ENCODE results near the gene FGGY.
A peak's percentile ranks its signal among the peaks of the same experiment; 100 is the strongest.

FGGY gene

DNA sequence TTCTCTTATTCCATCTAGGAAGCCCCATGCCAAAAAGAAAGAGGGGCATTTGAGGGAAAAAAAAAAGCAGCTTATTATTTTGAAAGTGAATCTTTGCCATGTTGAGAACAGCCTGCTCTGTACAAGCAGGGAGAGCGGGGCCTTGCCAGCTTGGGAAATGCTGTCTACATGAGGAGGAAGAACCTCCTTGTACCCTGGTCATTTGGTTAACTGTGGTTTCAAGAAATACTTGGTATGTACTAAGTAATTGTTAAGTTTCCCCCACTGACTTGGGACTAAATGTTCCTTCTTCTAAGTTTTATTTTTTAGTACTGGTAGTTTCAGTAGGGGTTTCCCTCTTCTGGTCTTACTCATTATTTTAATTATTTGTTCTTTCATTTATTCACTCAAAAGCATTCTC is 373.8 kb downstream of the FGGY start:
- DNase-seq = no peak

DNA sequence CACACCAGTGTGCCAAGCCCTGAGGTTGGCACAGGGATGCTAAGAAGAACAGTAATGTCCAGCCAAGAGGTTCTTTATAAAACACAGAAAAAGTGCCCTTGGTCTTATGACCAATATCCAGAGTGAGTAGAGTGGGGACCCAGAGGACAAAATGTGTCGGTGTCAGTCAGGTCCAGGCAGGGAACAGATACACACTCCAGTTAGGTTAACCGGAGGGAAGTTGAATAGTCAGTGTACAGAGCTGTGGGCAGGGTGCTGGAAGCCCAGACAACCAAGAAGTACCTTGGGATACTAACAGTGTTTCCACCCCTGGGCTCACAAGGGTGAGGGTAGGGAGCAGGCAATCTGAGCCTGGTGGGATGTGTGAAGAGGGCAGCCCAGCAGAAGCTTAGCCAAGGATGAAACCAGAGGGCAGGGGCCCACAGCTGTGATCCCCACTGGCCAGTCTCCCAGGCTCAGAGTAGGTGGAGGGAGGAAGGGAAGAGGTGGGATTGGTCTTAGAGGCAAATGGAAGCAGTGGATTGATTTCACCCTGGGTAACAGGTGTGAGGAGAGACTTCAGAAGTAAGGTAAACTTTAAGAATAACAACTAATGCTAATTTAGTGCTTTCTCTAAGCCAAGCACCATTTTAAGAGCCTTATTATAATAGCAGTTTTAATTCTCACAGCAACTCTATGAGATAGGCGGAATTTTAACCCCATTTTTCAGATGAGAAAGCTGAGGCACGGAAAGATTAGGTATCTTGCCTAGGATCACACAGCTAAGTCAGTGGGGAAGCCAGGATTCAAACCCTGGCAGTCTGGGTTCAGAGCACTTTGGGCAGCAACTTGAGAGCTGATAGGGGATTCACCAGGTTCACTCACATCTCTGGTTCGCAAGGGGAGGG is 374.4 kb downstream of the FGGY start:
- no peak for DNase-seq

DNA sequence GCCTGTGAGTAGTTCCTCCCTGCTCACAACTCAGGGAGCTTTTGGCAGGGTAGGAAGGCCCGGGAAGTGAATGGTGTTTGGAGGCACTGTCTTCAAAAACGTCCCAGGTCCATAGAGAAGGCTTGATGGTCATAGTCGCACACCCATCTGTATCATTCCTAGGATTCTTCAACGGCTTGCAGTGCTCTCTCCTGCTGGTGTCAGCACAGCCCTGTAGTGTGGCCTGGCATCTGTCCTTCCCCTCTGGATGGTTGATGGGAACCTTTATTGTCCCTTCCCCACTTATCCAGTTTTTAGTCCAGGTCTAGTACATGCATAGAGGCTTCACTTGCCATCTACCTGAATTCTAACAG is 375.0 kb downstream of the FGGY start:
- no peak for DNase-seq

DNA sequence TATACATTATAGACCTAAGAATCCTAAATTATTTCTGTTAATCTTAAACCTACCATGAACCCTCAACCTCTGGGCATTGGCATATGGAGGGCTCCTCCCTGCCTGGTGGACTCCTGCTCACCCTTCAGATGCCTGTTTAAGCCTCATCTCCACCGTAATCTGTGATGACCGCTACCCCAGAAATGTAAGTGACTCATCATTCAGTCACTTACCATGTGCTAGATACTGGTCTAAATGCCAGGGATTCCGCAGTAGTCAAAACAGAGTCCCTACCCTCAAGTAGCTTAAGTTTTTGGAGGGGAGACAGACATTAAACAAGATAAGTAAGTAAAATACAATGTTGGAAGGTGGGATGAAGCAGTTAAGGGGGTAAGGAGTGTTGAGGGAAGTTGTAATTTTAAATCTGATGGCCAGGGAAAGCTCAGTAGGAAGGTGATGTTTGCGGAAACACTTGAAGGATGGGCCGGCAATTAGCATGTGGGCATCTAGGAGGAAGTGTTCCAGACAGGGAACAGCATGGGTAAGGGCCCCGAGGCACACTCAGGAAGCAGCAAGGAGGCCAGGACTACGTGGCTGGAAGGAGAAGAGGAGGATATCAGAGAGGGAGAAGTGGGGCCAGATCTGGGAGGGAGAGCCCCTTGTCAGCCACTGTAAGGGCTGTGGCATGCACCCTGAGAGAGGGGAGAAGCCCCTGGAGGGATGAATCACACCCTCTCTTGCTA is 376.1 kb downstream of the FGGY start:
- no peak for DNase-seq

DNA sequence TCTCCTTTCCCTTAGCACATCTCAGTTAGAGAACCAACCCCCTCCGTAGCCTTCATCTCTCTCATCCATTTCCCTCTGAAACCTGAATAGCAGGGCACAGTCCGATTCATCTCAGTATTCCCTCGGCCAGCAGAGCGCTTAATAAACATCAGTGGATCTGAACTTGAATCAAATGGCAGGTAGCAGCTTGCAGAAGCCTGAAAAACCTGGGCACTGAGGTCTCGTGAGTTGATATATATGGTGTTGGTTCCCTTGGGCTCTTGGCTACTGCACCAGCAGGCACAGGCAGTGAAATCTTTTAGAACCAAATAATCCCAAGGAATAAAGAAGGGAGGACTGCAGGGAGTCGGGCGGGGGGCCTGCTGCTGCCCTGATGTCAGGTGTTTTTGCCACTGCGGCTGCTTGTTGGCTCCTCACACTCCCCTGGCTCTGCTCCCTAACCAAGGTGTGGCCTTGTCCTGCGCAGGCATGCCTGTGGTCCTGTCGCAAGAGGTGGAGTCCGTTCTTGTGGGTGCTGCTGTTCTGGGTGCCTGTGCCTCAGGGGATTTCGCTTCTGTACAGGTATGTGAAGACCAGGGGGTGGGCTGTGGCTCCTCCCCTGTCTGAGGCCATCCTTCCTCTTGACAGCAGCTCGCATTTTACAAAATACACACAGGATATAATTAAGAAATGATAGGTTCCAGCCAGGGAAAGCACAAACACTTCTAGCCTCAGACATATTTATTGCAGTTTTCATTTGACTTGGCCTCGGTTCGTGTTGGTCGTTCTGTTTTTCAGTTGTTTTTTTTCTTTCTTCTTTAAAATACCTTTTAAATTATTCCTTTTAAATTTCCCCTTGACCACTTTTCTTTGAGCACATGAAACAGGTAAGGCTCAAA is 376.9 kb downstream of the FGGY start:
- no peak for DNase-seq

DNA sequence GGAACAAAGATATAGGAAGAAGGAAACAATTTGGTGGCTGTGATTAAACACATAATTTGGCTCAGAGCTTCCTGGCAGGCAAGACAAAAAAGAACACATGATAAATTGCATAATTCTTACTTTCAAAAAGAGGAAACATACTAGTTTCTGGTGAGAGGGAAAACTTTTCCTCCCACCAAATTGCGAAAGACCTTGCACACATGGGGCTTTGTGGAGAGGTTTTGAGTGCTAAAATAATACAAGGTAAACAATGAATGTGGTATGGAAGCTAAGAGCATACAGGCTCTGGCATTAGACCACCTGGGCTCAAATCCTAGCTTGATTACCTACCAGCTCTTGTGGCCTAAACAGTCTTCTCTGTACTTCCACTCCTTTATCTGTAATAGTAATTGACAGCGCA is 377.7 kb downstream of the FGGY start:
- no peak for DNase-seq

DNA sequence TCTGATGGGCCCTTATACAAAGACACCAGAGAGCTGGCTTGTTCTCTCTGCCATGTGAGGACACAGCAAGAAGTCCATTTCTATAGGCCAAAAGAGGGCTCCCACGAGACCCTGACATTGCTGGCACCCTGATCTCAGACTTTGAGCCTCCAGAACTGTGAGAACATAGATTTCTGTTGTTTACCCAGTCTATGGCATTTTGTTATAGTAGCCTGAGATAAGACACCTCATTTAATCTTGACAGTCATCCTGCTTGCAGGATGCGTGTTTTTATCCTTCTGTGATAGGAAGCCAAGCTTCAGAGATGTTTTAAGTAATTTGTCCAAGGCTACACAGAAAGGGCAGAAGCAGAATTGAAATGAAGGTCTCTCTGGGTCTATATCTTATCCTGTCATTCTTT is 379.0 kb downstream of the FGGY start:
- no peak for DNase-seq

DNA sequence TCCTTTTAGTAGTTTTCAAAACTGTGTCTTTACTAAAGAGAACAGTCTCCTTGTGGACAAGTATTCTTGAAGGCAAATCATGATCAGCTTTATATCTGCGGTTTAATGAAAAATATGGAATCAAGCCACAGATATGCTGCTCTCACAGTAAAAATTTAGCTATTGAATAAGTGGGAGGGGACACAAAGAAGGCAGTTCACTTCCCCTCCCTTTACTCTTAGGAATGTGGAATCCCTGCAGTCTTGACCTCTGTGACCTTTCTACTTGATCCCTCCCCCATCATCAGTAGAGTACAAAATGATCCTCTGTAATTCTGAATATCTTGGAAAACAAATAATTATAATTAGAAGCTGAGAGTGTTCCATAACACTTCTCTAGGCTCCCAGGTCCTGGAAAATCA is 381.1 kb downstream of the FGGY start:
- DNase-seq = no peak

DNA sequence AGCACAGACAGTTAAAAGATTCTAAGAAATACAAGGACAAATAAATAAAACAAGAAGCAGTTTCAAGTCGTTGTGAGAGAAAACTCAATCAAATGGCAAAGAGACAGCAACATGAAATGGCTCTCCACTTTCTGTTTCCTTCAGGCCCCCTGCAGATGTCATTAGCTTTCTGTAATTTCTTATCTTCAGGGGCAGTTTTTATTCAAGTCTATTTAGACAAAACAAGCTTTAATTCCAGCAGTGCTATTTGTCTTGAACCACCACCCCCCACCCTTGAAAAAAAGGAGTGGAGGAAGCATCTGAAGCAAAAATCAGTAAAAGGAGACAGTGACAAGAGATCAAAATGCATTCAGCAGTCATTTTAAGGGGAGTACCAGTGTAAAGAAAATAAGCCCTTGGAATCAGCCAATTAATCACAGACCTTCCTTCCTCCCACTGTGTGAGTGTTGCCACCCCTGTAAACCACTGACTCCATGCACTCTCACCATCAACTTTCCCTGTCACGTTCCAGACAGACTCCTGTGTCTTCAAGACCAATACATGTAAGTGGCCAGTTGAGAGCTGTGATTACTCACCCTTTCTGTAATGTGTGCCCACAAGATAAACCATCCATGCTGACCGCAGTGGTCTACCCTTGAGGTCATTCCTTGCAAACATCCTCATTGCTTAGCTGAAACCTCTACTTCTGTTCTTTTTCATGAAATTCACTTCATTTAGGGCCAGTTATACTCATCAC is 381.8 kb downstream of the FGGY start:
- DNase-seq = no peak

DNA sequence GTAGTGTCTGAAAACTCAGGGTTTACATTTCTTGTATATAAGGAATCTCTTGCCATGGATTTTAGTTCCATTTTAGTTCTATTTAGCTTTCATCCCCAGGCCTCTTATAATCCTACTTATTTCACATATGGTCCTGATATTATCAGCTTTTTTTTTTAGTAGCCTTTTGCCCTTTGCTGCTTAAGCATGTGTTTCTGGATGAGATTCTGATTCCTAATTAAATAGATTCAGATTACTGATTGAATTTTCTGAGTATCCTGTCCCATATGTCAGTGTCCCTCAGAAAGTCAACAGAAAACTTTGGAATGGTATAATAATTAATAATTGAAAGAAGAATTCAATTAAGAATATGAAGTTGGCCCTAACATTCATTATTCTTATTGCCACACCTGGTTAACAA is 383.1 kb downstream of the FGGY start:
- no peak for DNase-seq

DNA sequence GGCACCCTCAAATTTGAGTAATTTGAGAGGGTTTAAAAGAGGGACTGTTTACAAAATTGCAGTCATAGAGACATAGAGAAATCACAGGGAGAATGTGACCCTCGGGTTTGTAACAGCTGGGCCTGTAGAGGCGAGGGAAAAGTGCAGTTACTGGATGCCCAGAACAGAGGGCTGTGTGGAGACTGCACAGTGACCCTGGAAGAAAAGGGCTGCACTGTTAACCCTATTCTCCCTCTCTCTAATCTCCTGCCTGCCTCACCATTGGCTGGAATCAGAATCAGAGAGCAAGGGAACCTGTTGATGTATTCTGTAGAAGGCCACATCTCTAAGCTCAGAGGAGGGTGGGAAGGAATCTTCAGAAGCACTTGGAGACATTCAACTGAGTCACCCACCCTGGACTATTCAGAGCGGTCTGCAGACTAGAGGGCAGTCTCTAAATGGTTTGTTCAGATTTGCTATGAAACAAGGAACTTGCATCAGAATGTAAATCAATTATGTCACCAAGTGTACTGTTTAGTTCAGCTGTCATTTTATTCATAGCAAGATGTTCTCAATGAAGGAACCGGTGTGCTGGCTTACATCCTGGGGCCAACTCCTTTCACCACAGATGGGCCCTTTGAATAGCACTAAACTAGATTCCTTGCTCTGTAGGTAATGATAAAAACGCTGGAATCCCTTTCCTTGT is 385.6 kb downstream of the FGGY start:
- DNase-seq = no peak

DNA sequence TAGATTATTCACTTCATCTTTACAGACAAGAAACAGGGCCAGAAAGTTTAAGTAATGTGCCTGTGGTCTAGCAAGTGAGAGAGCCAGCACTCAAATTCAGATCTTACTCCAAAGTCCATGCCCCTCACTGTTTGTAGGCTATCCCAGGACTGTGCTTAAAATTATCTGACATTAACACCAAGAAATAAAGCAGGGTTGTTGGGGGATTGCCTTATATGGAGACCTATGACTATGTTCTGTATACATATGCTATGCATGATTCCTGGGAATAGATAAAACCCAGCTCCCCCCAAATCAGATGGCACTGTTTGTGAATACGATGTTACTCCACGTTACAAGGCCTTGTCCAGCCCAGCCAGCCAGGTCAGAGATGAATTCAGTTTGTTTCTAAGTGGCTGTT is 386.3 kb downstream of the FGGY start:
- DNase-seq = no peak

DNA sequence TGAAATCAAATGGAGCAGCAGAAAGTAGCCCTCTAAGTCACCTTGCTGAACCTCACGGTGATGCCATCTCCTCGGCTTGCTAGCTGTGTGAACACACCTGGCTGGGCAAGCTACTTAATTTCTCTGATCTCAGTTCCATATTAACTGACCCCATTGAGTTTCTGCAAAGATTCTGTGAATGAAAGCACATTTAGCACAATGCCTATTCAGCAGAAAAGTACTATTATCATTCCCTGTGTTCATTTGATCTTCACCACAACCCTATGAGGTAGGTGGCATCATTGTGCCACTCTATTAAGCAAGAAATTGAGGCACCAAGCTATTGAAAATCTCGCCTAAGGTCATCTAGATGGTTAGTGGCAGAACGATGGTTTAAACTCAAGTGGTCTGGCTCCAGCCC is 387.8 kb downstream of the FGGY start:
- no peak for DNase-seq

DNA sequence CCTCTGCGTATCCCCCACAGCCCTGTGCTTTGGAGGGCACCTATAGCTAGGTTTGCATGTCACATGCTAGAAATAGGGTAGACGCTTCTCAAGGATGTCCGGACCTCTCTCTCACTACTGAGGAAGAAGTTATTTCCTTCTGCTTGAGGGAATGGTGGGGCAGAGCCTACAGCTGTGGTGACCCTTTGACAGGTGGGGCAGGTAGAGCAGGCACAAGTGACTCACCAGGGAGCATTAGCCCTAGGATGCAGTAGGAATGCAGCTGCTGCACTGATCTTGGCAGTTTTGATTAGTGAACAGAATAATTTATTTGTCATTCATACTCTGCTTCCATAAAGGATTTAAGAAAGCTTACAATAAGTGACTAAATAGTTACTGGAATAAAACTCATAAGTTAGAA is 388.2 kb downstream of the FGGY start:
- DNase-seq = no peak

DNA sequence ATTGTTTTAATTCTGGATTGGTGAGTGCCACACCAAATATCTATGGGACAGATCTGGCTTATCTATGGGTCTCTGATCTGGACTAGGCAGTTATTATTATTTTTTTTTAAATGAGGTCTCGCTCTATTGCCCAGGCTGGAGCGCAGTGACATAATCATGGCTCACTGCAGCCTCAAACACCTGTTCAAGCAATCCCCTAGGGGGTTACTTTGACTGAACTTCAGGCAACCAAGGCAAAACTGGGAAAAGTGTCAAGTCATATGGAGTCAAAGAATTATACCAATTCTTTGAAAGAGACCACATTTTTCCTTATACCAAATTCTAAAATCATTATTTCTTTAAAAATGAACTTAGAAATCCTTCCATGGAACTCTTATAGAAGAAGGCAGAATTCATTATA is 388.8 kb downstream of the FGGY start:
- peak; percentile 91 for DNase-seq

DNA sequence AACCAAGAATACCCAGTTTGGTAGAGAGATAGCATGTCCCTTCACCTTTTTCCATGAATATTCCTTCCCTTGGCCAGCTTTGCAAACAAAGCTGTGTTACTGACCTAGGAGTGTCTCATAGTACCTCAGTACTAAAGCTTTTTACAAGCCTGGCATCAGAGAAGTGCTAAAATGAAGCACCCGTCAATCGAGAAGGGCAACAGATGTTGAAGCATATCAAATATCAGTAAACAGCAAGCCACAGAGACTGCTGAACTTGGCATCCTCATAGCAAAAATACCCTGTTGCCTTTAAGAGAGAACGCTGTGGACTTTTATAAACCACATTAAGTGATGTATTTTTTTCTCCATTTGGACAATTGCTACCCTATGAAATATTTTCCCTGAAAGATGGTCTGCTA is 389.3 kb downstream of the FGGY start:
- peak; percentile 98 for DNase-seq

DNA sequence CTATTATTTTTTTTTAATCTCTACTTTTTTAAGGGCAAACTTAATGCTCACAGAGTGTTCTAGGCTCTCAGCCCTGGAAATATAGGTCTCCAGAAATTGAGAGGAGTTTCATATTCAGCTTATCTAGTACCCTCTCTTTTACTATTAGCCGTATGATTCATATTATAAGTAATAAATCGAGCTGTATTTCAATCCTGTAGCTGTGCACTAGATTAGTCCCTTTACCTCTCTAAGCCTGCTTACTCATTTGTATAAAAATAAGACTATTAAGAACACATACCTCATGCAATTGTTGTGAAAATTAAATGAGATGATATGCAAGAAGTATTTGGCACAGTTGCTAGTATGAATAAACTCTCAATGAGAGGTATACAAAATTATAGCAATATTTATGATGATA is 389.7 kb downstream of the FGGY start:
- peak; percentile 90 for DNase-seq

DNA sequence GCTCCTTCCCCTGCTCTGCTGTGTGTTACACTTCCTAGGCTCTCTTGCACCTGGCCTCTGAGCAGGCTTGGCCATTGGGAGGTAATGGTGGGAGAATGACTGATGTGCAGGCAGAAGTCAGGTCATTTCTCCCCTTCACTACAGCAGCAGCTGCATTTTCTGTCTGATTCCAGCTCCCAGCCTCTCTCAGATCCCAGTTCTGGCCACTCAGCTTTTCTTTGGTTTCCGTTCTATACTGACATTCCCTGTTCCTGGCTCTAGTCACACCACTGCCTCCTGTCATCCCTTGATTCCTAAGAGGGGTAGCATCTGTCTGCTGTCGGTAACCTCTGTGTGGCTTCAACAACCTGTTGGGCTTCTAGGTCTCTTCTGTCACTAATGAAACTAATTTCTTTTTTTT is 390.2 kb downstream of the FGGY start:
- DNase-seq = peak; percentile 93

DNA sequence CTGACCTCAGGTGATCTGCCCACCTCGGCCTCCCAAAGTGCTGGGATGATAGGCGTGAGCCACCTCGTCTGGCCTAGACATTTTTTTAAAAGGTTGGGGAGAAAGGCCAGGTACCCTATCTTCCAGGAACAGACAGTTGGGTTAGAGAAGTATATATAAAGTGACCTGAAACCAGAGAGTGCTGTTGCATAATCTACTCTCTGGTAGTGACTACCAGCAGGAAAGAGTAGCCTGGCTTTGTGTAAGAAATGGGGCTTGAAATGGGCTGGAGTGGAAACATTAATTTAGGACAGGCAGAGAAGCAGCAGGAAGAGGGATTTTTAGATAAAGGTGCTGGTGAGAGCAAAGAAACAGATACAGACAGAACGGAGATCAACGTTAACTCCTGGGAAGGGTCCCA is 392.1 kb downstream of the FGGY start:
- DNase-seq = no peak

DNA sequence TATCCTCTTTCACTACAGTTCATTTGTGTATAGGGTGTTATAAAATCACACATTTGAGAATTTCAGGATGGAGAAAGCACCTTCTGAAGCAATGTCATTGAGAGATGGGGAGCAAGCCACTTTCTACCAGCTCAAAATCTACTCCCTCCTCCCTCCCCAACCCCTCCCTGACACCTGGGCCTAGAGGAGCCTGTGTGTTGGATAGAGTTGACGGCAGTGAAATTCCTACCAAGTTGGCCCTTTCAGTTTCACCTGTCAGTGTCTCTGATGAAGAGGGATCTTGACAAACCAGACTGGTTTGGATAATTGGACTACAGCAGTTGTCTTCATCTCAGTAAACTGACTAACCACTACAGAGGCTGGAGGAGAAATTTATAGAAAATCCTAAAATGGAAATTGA is 392.8 kb downstream of the FGGY start:
- no peak for DNase-seq

DNA sequence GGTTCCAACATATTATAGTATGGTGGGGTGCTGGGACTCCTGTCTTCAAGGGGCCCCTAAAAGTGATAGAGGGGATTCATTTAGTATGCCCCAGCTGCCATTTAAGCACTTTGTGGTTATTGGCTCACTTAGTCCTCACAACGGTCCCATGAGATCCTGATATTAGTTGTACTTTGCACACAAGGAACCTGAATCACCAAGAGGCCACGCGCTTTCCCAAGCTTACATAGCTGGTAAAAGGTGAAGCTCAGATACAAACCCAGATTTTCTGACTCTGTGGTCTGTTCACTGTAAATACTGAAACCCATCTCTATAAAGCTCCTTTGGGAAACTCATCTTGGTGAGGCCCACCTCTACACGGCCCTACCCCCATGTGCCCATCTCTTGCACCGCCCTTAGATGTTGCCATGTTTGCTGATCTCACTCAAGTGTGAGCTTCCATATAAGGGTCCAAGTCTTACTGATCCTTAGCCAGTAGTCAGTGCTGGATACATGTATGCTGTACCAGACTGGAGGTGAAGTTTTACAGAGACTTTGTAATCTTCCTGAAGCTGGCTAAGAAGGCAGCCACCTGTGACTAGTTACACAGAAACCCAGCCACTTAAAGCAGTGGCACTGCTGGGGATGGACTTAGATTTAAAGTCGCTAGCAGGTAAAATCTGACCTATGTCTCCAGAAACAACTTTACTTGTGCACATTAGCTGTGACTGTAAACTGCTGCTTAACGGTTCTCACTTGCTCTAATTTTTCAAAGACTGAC is 393.5 kb downstream of the FGGY start:
- no peak for DNase-seq

DNA sequence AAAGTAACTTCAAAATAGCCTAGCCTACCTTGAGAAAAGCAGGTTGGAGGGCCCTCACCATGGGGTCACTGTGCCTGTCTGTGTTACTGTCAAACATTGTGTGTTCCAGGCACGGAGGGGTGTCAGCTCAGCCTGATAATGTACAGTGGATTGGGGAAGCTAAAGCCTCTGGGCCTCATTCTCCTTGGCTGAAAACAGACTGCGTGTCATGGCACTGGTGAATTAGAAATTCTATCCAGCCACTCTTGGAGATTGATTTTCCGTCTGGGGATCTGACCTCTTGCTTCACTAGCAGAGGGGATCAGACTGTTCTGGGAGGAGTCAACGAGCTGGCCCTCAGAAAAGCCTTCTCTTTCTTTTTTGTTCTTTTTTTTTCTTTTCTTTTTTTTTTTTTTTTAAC is 394.4 kb downstream of the FGGY start:
- DNase-seq = no peak
